ENCODE data around the gene RUBCNL.

The RUBCNL gene

GRCh38 chr13:46339035-46339666 lies 47.9 kb downstream of the RUBCNL start:
- DNase-seq (ENCODE audit: low read depth): peak; percentile 97
- H3K4me3 ChIP-seq (ENCODE audit: low read depth, low read length): no peak overlapping the region
- peak; percentile 37 for TF ChIP-seq CTCF (IDR thresholded peaks at IDR 0.05; ENCODE audit: low read depth, low read length, missing control alignments)
- in situ Hi-C loops (cut with HindIII; ENCODE audit: low sequenced_read_pairs): no loop called here

- H3K4me3 ChIP-seq (ENCODE audit: low read depth, low read length): no peak overlapping the region
- in situ Hi-C loops (cut with HindIII; ENCODE audit: low sequenced_read_pairs): no loop called here
- DNase-seq (ENCODE audit: low read depth): no peak
- TF ChIP-seq CTCF (IDR thresholded peaks at IDR 0.05; ENCODE audit: low read depth, low read length, missing control alignments): no peak
Observed at GRCh38 chr13:46337700-46338099, 49.4 kb downstream of the RUBCNL start.

GRCh38 chr13:46334035-46334822 lies 52.8 kb downstream of the RUBCNL start:
- in situ Hi-C loops (cut with HindIII; ENCODE audit: low sequenced_read_pairs): no loop called here
- H3K4me3 ChIP-seq (ENCODE audit: low read depth, low read length): no peak overlapping the region
- TF ChIP-seq CTCF (IDR thresholded peaks at IDR 0.05; ENCODE audit: low read depth, low read length, missing control alignments): no peak
- no peak for DNase-seq (ENCODE audit: low read depth)

- no peak for DNase-seq (ENCODE audit: low read depth)
- TF ChIP-seq CTCF (IDR thresholded peaks at IDR 0.05; ENCODE audit: low read depth, low read length, missing control alignments): no peak
- in situ Hi-C loops (cut with HindIII; ENCODE audit: low sequenced_read_pairs): no loop called here
- no peak overlapping the region for H3K4me3 ChIP-seq (ENCODE audit: low read depth, low read length)
Observed at GRCh38 chr13:46332772-46333171, 54.3 kb downstream of the RUBCNL start.

GRCh38 chr13:46329624-46330023 lies 57.4 kb downstream of the RUBCNL start:
- no peak overlapping the region for H3K4me3 ChIP-seq (ENCODE audit: low read depth, low read length)
- DNase-seq (ENCODE audit: low read depth): no peak
- TF ChIP-seq CTCF (IDR thresholded peaks at IDR 0.05; ENCODE audit: low read depth, low read length, missing control alignments): no peak

GRCh38 chr13:46327246-46327645 lies 59.8 kb downstream of the RUBCNL start:
- in situ Hi-C loops (cut with HindIII; ENCODE audit: low sequenced_read_pairs): no loop called here
- TF ChIP-seq CTCF (IDR thresholded peaks at IDR 0.05; ENCODE audit: low read depth, low read length, missing control alignments): no peak
- no peak for DNase-seq (ENCODE audit: low read depth)
- H3K4me3 ChIP-seq (ENCODE audit: low read depth, low read length): no peak overlapping the region

More at GRCh38 chr13:46329624-46330023, 57.4 kb downstream of the RUBCNL start:
- in situ Hi-C loops (cut with HindIII; ENCODE audit: low sequenced_read_pairs): no loop called here
